ENCODE data around the gene JAK1.

DNA sequence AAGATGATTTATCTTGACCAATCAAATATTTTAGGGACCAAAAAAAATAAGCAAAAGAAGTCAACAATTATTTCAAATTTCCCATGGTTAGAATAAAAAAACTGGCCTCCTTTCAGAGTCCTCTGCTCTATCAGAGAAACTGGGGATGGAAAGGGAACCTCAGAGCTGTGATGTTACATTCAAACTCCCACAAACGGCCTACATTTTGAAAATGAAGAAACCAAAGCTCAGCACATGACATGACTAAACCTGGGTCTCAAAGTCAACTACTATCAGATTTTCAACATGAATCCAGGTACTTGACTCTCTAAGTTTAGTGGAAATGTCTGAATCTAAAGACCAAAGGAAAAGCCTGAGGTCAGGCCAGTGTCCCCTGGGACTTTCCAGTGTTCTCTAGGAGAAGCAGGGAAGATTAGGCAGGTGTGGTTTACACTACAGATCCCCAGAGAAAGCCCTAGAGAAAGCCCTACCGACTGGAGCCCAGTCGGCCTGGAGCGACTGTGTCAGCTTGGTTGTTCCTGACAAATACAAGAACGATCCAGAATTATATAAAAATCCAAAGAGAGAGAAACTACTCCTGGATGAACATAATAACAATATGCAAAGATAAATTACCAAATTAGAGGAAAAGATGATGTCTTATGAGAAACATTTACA is 24.8 kb downstream of the JAK1 start:
- TF ChIP-seq POLR2A (IDR thresholded peaks at IDR 0.05; ENCODE audit: low read length) (no peak), GATA1 (IDR thresholded peaks at IDR 0.05; ENCODE audit: low read depth, low read length) (no peak)
